Measurements from ENCODE around the gene COG5.

GRCh38 chr7:107304063-107304462, 259.7 kb downstream of the COG5 start:
- TF ChIP-seq, protein P1, sequence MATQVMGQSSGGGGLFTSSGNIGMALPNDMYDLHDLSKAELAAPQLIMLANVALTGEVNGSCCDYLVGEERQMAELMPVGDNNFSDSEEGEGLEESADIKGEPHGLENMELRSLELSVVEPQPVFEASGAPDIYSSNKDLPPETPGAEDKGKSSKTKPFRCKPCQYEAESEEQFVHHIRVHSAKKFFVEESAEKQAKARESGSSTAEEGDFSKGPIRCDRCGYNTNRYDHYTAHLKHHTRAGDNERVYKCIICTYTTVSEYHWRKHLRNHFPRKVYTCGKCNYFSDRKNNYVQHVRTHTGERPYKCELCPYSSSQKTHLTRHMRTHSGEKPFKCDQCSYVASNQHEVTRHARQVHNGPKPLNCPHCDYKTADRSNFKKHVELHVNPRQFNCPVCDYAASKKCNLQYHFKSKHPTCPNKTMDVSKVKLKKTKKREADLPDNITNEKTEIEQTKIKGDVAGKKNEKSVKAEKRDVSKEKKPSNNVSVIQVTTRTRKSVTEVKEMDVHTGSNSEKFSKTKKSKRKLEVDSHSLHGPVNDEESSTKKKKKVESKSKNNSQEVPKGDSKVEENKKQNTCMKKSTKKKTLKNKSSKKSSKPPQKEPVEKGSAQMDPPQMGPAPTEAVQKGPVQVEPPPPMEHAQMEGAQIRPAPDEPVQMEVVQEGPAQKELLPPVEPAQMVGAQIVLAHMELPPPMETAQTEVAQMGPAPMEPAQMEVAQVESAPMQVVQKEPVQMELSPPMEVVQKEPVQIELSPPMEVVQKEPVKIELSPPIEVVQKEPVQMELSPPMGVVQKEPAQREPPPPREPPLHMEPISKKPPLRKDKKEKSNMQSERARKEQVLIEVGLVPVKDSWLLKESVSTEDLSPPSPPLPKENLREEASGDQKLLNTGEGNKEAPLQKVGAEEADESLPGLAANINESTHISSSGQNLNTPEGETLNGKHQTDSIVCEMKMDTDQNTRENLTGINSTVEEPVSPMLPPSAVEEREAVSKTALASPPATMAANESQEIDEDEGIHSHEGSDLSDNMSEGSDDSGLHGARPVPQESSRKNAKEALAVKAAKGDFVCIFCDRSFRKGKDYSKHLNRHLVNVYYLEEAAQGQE (IDR thresholded peaks at IDR 0.05): no peak
- TF ChIP-seq, protein P2, sequence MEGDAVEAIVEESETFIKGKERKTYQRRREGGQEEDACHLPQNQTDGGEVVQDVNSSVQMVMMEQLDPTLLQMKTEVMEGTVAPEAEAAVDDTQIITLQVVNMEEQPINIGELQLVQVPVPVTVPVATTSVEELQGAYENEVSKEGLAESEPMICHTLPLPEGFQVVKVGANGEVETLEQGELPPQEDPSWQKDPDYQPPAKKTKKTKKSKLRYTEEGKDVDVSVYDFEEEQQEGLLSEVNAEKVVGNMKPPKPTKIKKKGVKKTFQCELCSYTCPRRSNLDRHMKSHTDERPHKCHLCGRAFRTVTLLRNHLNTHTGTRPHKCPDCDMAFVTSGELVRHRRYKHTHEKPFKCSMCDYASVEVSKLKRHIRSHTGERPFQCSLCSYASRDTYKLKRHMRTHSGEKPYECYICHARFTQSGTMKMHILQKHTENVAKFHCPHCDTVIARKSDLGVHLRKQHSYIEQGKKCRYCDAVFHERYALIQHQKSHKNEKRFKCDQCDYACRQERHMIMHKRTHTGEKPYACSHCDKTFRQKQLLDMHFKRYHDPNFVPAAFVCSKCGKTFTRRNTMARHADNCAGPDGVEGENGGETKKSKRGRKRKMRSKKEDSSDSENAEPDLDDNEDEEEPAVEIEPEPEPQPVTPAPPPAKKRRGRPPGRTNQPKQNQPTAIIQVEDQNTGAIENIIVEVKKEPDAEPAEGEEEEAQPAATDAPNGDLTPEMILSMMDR (IDR thresholded peaks at IDR 0.05; ENCODE audit: low read depth, low read length, missing input control): no peak
- TF ChIP-seq HNF4A (conservative IDR thresholded peaks at IDR 0.05) (no peak), MAX (IDR thresholded peaks at IDR 0.05) (no peak), YY1 (IDR thresholded peaks at IDR 0.05) (no peak), GABPA (IDR thresholded peaks at IDR 0.05 in 1 of 2, conservative IDR thresholded peaks at IDR 0.05 in 1 of 2) (no peak), RAD21 (IDR thresholded peaks at IDR 0.05) (no peak), SP1 (IDR thresholded peaks at IDR 0.05) (no peak), ATF3 (IDR thresholded peaks at IDR 0.05) (no peak), JUND (IDR thresholded peaks at IDR 0.05) (no peak), FOXA1 (IDR thresholded peaks at IDR 0.05) (no peak), EGR1 (IDR thresholded peaks at IDR 0.05; ENCODE audit: low read depth in 2 of 2) (no peak)
- TF ChIP-seq, protein P3, sequence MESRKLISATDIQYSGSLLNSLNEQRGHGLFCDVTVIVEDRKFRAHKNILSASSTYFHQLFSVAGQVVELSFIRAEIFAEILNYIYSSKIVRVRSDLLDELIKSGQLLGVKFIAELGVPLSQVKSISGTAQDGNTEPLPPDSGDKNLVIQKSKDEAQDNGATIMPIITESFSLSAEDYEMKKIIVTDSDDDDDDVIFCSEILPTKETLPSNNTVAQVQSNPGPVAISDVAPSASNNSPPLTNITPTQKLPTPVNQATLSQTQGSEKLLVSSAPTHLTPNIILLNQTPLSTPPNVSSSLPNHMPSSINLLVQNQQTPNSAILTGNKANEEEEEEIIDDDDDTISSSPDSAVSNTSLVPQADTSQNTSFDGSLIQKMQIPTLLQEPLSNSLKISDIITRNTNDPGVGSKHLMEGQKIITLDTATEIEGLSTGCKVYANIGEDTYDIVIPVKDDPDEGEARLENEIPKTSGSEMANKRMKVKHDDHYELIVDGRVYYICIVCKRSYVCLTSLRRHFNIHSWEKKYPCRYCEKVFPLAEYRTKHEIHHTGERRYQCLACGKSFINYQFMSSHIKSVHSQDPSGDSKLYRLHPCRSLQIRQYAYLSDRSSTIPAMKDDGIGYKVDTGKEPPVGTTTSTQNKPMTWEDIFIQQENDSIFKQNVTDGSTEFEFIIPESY (IDR thresholded peaks at IDR 0.05): no peak
